Measurements from ENCODE around the gene SYNC. TPM values are rescaled to one million over a fixed set of nuclear protein-coding genes. Genes with fewer than 3 reads are reported as not detected.

The SYNC gene
- total RNA-seq, 1 experiment from 2014 or later, result 0.20 TPM

GRCh38 chr1:32666901-32667566 lies 35.5 kb downstream of the SYNC start:
- no peaks in the 10 kb centered on the region for H3K4me1 ChIP-seq
- ChIA-PET POLR2A (no interaction called here), CTCF (no interaction called here)
- no peak overlapping the region for H3K4me3 ChIP-seq (ENCODE audit: low read depth, low read length)
- no peak for TF ChIP-seq CTCF (IDR thresholded peaks at IDR 0.05; ENCODE audit: insufficient read depth in 1 of 2, low read depth in 1 of 2, low read length in 1 of 2, severe bottlenecking in 1 of 2, unreplicated experiment in 1 of 2)
- H3K27me3 ChIP-seq (replicated peaks; ENCODE audit: control insufficient read depth, insufficient read depth, low read length), result no peaks in the 10 kb centered on the region
- no peak overlapping the region for H3K27ac Mint-ChIP-seq (ENCODE audit: unreplicated experiment)
- DNase-seq, result peak; percentile 20 to 44
- H3K36me3 Mint-ChIP-seq (ENCODE audit: insufficient read depth, unreplicated experiment), result peaks cover 72% of the 10 kb centered on the region
- no peak overlapping the region for H3K4me3 Mint-ChIP-seq (ENCODE audit: unreplicated experiment)
- no peaks in the 10 kb centered on the region for H3K4me1 Mint-ChIP-seq (ENCODE audit: low read depth, unreplicated experiment)
- intact Hi-C loops (cut with micrococcal nuclease; ENCODE audit: unreplicated experiment), result no loop called here
- H3K36me3 ChIP-seq (ENCODE audit: control insufficient read depth, insufficient read depth, low read length), result no peaks in the 10 kb centered on the region; the same call in 1 of the 2 replicates
- no TSS peak for BruUV-seq (replicated peaks)
- H3K27me3 Mint-ChIP-seq (ENCODE audit: insufficient read depth, unreplicated experiment), result no peaks in the 10 kb centered on the region
- no peaks in the 10 kb centered on the region for H3K9me3 Mint-ChIP-seq (ENCODE audit: unreplicated experiment)
- no peaks in the 10 kb centered on the region for H3K9me3 ChIP-seq

- no peak overlapping the region for H3K4me3 Mint-ChIP-seq (ENCODE audit: unreplicated experiment)
- no TSS peak for BruUV-seq (replicated peaks)
- Histone ChIP-seq H3K9me3 (no peaks in the 10 kb centered on the region), H3K4me3 (ENCODE audit: low read depth, low read length) (no peak overlapping the region), H3K4me1 (no peaks in the 10 kb centered on the region), H3K36me3 (ENCODE audit: control insufficient read depth, insufficient read depth, low read length) (no peaks in the 10 kb centered on the region; the same call in 1 of the 2 replicates), H3K27me3 (replicated peaks; ENCODE audit: control insufficient read depth, insufficient read depth, low read length) (no peaks in the 10 kb centered on the region)
- no peaks in the 10 kb centered on the region for H3K4me1 Mint-ChIP-seq (ENCODE audit: low read depth, unreplicated experiment)
- CTCF ChIA-PET, result no interaction called here
- no peaks in the 10 kb centered on the region for H3K27me3 Mint-ChIP-seq (ENCODE audit: insufficient read depth, unreplicated experiment)
- no peaks in the 10 kb centered on the region for H3K9me3 Mint-ChIP-seq (ENCODE audit: unreplicated experiment)
- intact Hi-C loops (cut with micrococcal nuclease; ENCODE audit: unreplicated experiment), result no loop called here
- DNase-seq, result no peak
- H3K36me3 Mint-ChIP-seq (ENCODE audit: insufficient read depth, unreplicated experiment), result peaks cover 72% of the 10 kb centered on the region
- POLR2A ChIA-PET, result no interaction called here
- TF ChIP-seq CTCF (IDR thresholded peaks at IDR 0.05; ENCODE audit: insufficient read depth in 1 of 2, low read depth in 1 of 2, low read length in 1 of 2, severe bottlenecking in 1 of 2, unreplicated experiment in 1 of 2), result no peak
- H3K27ac Mint-ChIP-seq (ENCODE audit: unreplicated experiment), result no peak overlapping the region
Measured at GRCh38 chr1:32665915-32666314, 36.7 kb downstream of the SYNC start.

GRCh38 chr1:32659581-32659980 lies 43.0 kb downstream of the SYNC start:
- H3K4me3 ChIP-seq (ENCODE audit: low read depth, low read length), result no peak overlapping the region
- Mint-ChIP-seq H3K27me3 (ENCODE audit: insufficient read depth, unreplicated experiment) (no peaks in the 10 kb centered on the region), H3K4me3 (ENCODE audit: unreplicated experiment) (no peak overlapping the region), H3K4me1 (ENCODE audit: low read depth, unreplicated experiment) (no peaks in the 10 kb centered on the region), H3K36me3 (ENCODE audit: insufficient read depth, unreplicated experiment) (peaks cover 83% of the 10 kb centered on the region), H3K27ac (ENCODE audit: unreplicated experiment) (no peak overlapping the region), H3K9me3 (ENCODE audit: unreplicated experiment) (no peaks in the 10 kb centered on the region)
- H3K27me3 ChIP-seq (replicated peaks; ENCODE audit: control insufficient read depth, insufficient read depth, low read length), result no peaks in the 10 kb centered on the region
- no peaks in the 10 kb centered on the region for H3K4me1 ChIP-seq
- DNase-seq, result no peak
- ChIA-PET POLR2A (no interaction called here), CTCF (no interaction called here)
- no peaks in the 10 kb centered on the region for H3K9me3 ChIP-seq
- intact Hi-C loops (cut with micrococcal nuclease; ENCODE audit: unreplicated experiment), result no loop called here
- BruUV-seq (replicated peaks), result no TSS peak
- no peaks in the 10 kb centered on the region; the same call in 1 of the 2 replicates for H3K36me3 ChIP-seq (ENCODE audit: control insufficient read depth, insufficient read depth, low read length)
- TF ChIP-seq CTCF (IDR thresholded peaks at IDR 0.05; ENCODE audit: insufficient read depth in 1 of 2, low read depth in 1 of 2, low read length in 1 of 2, severe bottlenecking in 1 of 2, unreplicated experiment in 1 of 2), result no peak
